Parathyroid adenoma (tissue), 2 donors: ENCODE measurements around the gene SMIM13.

ENCODE experiments used
- H2AFZ ChIP-seq: fragments of 300-600 bp; sonication (generic); one replicate; pipeline ENCODE4 v1.7.0; 2017; ENCODE audit warnings: antibody characterized with exemption, mild to moderate bottlenecking
- H3K27ac ChIP-seq: fragments of 300-600 bp; sonication (generic); one replicate; pipeline ENCODE4 v1.7.0; 2017
- H3K27me3 ChIP-seq: fragments of 300-600 bp; sonication (generic); one replicate; pipeline ENCODE4 v1.7.0; 2017; ENCODE audit warnings: low read length; ENCODE audit not compliant: control insufficient read depth, insufficient read depth
- H3K36me3 ChIP-seq: fragments of 300-600 bp; sonication (generic); one replicate; pipeline ENCODE4 v1.7.0; 2017; ENCODE audit warnings: low read length; ENCODE audit not compliant: control insufficient read depth, insufficient read depth
- H3K4me1 ChIP-seq: fragments of 300-600 bp; sonication (generic); one replicate; pipeline ENCODE4 v1.7.0; 2017; ENCODE audit warnings: control low read depth
- H3K4me2 ChIP-seq: fragments of 300-600 bp; sonication (generic); one replicate; pipeline ENCODE4 v1.7.0; 2017; ENCODE audit warnings: low read length
- H3K4me3 ChIP-seq: fragments of 300-600 bp; sonication (generic); one replicate; pipeline ENCODE4 v1.7.0; 2017; ENCODE audit warnings: low read depth, low read length
- H3K79me2 ChIP-seq: fragments of 300-600 bp; sonication (generic); one replicate; pipeline ENCODE4 v1.7.0; 2017; ENCODE audit warnings: control low read depth
- H3K9ac ChIP-seq: fragments of 300-600 bp; sonication (generic); one replicate; pipeline ENCODE4 v1.7.0; 2017; ENCODE audit warnings: mild to moderate bottlenecking
- H3K9me3 ChIP-seq: fragments of 300-600 bp; sonication (generic); one replicate; pipeline ENCODE4 v1.7.0; 2017; ENCODE audit warnings: low read length; ENCODE audit not compliant: control insufficient read depth
- TF ChIP-seq, protein P1 (sequence below): fragments of 300-600 bp; sonication (generic); IDR thresholded peaks from one replicate; pipeline ENCODE4 v1.7.0; 2017; ENCODE audit warnings: antibody characterized with exemption, mild to moderate bottlenecking
- donor health status: primary hyperparathyroidism.

Gene SMIM13

DNA sequence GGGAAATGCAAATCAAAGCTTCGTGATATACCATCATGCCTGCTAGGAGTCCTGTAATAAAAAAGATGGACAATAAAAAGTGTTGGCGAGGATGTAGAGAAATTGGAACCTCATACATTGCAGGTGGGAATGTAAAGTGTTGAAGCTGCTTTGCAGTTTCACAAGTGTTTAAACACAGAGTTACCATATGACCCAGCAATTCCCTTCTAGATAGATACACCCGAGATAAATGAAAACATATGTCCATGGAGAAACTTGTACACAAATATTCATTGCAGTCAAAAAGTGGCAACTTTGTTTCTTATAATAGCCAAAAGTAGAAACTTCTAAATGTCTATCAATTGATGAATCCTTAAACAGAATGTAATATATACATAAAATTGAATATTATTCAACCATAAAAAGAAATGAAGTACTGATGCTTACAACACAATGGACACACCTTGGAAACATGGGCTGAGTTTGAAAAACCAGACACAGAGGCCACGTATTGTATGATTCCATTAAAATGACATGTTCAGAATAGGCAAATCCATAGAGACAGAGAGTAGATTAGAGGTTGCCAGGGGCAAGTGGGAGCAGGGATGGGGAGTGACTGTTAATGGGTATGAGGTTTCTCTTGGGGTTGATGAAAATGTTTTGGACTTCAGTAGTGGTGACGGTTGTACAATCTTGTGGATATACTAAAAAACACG lies 38.7 kb downstream of the SMIM13 start:
- Histone ChIP-seq H3K4me2 (no peak overlapping the region), H3K4me1 (peaks cover 8% of the 10 kb centered on the region), H3K9me3 (no peaks in the 10 kb centered on the region), H3K4me3 (no peak overlapping the region), H3K36me3 (no peaks in the 10 kb centered on the region), H3K27ac (no peak overlapping the region), H2AFZ (no peak overlapping the region), H3K27me3 (no peaks in the 10 kb centered on the region), H3K79me2 (peaks cover 14% of the 10 kb centered on the region), H3K9ac (no peak overlapping the region)
- TF ChIP-seq, protein P1, sequence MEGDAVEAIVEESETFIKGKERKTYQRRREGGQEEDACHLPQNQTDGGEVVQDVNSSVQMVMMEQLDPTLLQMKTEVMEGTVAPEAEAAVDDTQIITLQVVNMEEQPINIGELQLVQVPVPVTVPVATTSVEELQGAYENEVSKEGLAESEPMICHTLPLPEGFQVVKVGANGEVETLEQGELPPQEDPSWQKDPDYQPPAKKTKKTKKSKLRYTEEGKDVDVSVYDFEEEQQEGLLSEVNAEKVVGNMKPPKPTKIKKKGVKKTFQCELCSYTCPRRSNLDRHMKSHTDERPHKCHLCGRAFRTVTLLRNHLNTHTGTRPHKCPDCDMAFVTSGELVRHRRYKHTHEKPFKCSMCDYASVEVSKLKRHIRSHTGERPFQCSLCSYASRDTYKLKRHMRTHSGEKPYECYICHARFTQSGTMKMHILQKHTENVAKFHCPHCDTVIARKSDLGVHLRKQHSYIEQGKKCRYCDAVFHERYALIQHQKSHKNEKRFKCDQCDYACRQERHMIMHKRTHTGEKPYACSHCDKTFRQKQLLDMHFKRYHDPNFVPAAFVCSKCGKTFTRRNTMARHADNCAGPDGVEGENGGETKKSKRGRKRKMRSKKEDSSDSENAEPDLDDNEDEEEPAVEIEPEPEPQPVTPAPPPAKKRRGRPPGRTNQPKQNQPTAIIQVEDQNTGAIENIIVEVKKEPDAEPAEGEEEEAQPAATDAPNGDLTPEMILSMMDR, result no peak

DNA sequence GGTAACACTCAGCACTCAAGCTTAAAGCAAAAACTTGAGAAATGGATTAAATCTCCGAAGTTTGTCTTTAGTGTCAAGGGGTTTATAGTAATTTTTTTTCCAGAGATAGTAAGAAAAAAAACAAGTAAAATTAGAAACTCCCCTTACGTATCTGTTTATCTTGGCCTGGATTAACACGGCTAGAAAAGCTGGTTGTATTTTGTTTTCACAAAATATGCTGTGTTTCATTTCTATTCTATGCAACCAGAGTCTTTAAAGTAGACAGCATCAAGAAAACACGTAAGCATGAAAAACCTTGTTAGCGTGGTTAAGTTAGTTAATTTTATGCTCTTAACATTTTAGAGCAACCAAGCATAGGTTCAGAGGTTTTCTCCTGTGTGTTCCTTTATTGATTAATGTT lies 39.6 kb downstream of the SMIM13 start:
- Histone ChIP-seq H3K27ac (no peak overlapping the region), H3K9me3 (no peaks in the 10 kb centered on the region), H3K9ac (no peak overlapping the region), H3K79me2 (peaks cover 8% of the 10 kb centered on the region), H3K4me1 (peaks cover 7% of the 10 kb centered on the region), H2AFZ (no peak overlapping the region), H3K4me3 (no peak overlapping the region), H3K36me3 (no peaks in the 10 kb centered on the region), H3K4me2 (no peak overlapping the region), H3K27me3 (no peaks in the 10 kb centered on the region)
- TF ChIP-seq, protein P1, result no peak

DNA sequence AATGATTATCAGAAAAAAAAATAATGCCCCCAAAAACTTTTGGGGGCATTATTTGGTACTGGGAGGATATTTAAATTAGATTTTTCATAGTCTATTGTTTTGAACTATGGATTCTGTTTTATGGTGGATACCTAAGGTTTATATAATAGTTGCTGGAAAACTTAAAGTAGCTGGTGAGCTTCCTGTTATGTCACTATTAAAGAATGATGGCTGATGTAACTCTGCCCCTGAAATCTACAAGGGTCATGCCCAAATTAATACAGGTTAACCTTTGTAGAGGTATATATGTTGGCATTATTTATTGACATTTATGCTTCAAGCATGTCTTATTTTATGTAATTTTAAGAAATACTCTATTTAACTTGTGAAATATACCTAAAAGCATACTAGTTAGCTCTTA lies 43.2 kb downstream of the SMIM13 start:
- Histone ChIP-seq H3K4me1 (no peaks in the 10 kb centered on the region), H3K4me2 (no peak overlapping the region), H3K9me3 (no peaks in the 10 kb centered on the region), H3K36me3 (no peaks in the 10 kb centered on the region), H3K9ac (no peak overlapping the region), H3K79me2 (no peaks in the 10 kb centered on the region), H3K4me3 (no peak overlapping the region), H3K27me3 (no peaks in the 10 kb centered on the region), H2AFZ (no peak overlapping the region), H3K27ac (no peak overlapping the region)
- TF ChIP-seq, protein P1, result no peak

DNA sequence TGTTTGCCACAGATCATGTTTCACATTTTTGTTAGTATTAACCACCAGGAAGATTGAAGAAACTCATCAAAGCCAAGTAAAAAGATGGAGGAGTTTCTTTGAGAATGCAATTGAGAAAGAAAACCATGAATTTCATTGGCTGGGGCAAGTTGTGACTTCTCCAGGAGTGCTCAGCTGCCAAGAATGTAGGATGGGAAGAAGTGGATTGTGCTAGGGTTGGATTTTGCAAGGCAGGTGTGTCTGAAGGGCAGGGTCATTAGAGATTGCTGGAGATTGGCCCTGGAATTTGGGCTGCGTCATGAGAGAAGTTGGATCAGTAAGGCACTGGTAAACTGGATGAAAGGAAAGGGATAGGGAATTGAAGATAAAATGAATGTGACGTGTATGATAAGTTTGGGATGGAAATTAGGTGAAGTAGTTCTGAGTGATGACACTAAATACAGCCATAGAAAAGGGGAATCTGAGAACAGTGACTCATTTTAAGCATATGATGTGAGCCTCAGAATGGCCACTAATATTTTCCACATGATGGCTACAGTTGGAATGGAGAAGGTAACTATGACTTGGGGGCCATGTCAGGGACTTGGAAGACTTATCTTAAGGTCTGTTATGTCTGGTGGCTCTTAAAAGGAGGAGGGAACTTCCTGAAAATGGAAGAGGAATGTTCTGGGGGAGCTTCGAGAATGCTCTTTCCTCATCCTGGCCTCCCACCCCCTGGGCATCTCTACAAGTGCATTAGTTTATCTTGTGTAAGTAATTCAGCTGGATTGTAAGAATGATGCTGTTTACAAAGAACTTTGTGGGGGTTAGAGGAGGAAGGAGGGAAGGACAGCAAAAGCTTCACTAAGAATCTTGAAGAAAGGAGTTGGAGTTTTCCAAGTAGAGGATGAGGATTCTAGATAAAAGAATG lies 45.7 kb downstream of the SMIM13 start:
- Histone ChIP-seq H3K9me3 (no peaks in the 10 kb centered on the region), H3K27me3 (no peaks in the 10 kb centered on the region), H3K9ac (no peak overlapping the region), H2AFZ (no peak overlapping the region), H3K27ac (no peak overlapping the region), H3K79me2 (no peaks in the 10 kb centered on the region), H3K4me1 (no peaks in the 10 kb centered on the region), H3K4me3 (no peak overlapping the region), H3K36me3 (no peaks in the 10 kb centered on the region), H3K4me2 (no peak overlapping the region)
- TF ChIP-seq, protein P1, result no peak
